HuH-7 (cell line): ENCODE measurements around the gene BTG2.
"Not testable (repeated sequence)": the region's sequence is repeated elsewhere in the genome, so short reads cannot be mapped to it uniquely, and the experiment has no call there.

Source experiments
- DNase-seq: peaks from one replicate; pipeline ENCODE4 v3.0.0; 2011; ENCODE audit warnings: low spot score

Gene BTG2

GRCh38 chr1:203295796-203296195 is 9.5 kb upstream of the BTG2 start:
- no peak for DNase-seq

- no peak for DNase-seq
These were observed 8.8 kb upstream of the BTG2 start for GRCh38 chr1:203296460-203297073.

GRCh38 chr1:203299169-203299568 is 6.2 kb upstream of the BTG2 start:
- no peak for DNase-seq

GRCh38 chr1:203299719-203300429 is 5.4 kb upstream of the BTG2 start:
- not testable (repeated sequence) for DNase-seq

- DNase-seq = no peak
These were observed 4.6 kb upstream of the BTG2 start for GRCh38 chr1:203300441-203301330.

- no peak for DNase-seq
These were observed 4.0 kb upstream of the BTG2 start for GRCh38 chr1:203301331-203301668.

- DNase-seq = no peak
These were observed 2.9 kb upstream of the BTG2 start for GRCh38 chr1:203302456-203302855.

GRCh38 chr1:203302894-203303293 is 2.4 kb upstream of the BTG2 start:
- DNase-seq = no peak

GRCh38 chr1:203304391-203304918 is 864 bp upstream of the BTG2 start:
- no peak for DNase-seq

GRCh38 chr1:203305809-203306088 is 430 bp downstream of the BTG2 start:
- no peak for DNase-seq

- no peak for DNase-seq
These were observed 1.0 kb downstream of the BTG2 start for GRCh38 chr1:203306089-203306964.

- DNase-seq = no peak
These were observed 1.7 kb downstream of the BTG2 start for GRCh38 chr1:203306965-203307541.

GRCh38 chr1:203307641-203308126 is 2.4 kb downstream of the BTG2 start:
- no peak for DNase-seq

- DNase-seq = no peak
These were observed 3.1 kb downstream of the BTG2 start for GRCh38 chr1:203308328-203308922.

- DNase-seq = no peak
These were observed 3.6 kb downstream of the BTG2 start for GRCh38 chr1:203308923-203309331.

- DNase-seq = no peak
These were observed 6.3 kb downstream of the BTG2 start for GRCh38 chr1:203311368-203312301.

GRCh38 chr1:203314025-203314759 is 8.9 kb downstream of the BTG2 start:
- not testable (repeated sequence) for DNase-seq

GRCh38 chr1:203316626-203317093 is 11.3 kb downstream of the BTG2 start:
- no peak for DNase-seq
